WTC11 (cell line): ENCODE data around the gene PIGR.

Source experiments
- ARID4B ChIP-seq: sonication (generic); formaldehyde crosslinking; IDR thresholded peaks from 2 replicates; pipeline ENCODE4 v1.8.0; 2023; ENCODE audit warnings: missing genetic modification reagents, mild to moderate bottlenecking, borderline replicate concordance
- ATF6 ChIP-seq: sonication (generic); formaldehyde crosslinking; IDR thresholded peaks from 2 replicates; pipeline ENCODE4 v1.8.1; 2023; ENCODE audit warnings: mild to moderate bottlenecking, missing genetic modification reagents
- CTCF ChIP-seq: fragments of 200-600 bp; IDR thresholded peaks from 2 replicates; pipeline ENCODE4 v1.8.0; 2022; ENCODE audit warnings: antibody characterized with exemption
- E2F5 ChIP-seq: sonication (generic); formaldehyde crosslinking; IDR thresholded peaks from 2 replicates; pipeline ENCODE4 v1.8.1; 2022; ENCODE audit warnings: mild to moderate bottlenecking, moderate library complexity, missing genetic modification reagents
- ELF4 ChIP-seq: sonication (generic); formaldehyde crosslinking; IDR thresholded peaks from 2 replicates; pipeline ENCODE4 v1.8.1; 2022; ENCODE audit warnings: low read depth, mild to moderate bottlenecking, moderate library complexity, missing genetic modification reagents
- MAX ChIP-seq: sonication (generic); formaldehyde crosslinking; IDR thresholded peaks from 2 replicates; pipeline ENCODE4 v1.8.0; 2022; ENCODE audit warnings: mild to moderate bottlenecking, missing genetic modification reagents
- NR3C1 ChIP-seq: sonication (generic); formaldehyde crosslinking; conservative IDR thresholded peaks from 2 replicates; pipeline ENCODE4 v1.8.1; 2023; ENCODE audit warnings: low read depth, mild to moderate bottlenecking, missing genetic modification reagents
- SMAD4 ChIP-seq: sonication (generic); formaldehyde crosslinking; IDR thresholded peaks from 2 replicates; pipeline ENCODE4 v1.8.0; 2022; ENCODE audit warnings: mild to moderate bottlenecking, missing genetic modification reagents
- ZBTB21 ChIP-seq: sonication (generic); formaldehyde crosslinking; IDR thresholded peaks from 2 replicates; pipeline ENCODE4 v1.8.1; 2023; ENCODE audit warnings: mild to moderate bottlenecking, missing genetic modification reagents, borderline replicate concordance
- ZNF138 ChIP-seq: sonication (generic); formaldehyde crosslinking; conservative IDR thresholded peaks from 2 replicates; pipeline ENCODE4 v1.8.1; 2022; ENCODE audit warnings: mild to moderate bottlenecking, moderate library complexity, missing genetic modification reagents
- ZNF423 ChIP-seq: fragments of 250-450 bp; sonication (Bioruptor Pico); IDR thresholded peaks from 2 replicates; pipeline ENCODE4 v2.1.2; 2022; ENCODE audit warnings: mild to moderate bottlenecking, moderate library complexity
- ZSCAN18 ChIP-seq: fragments of 250-450 bp; sonication (Bioruptor Pico); IDR thresholded peaks from 2 replicates; pipeline ENCODE4 v2.1.2; 2022; ENCODE audit warnings: mild to moderate bottlenecking, moderate library complexity

GRCh38 chr1:206929524-206929923, 16.7 kb downstream of the PIGR start:
- TF ChIP-seq MAX (CRISPR knock-in tag) (no peak), CTCF (no peak), E2F5 (CRISPR knock-in tag) (no peak), ATF6 (CRISPR knock-in tag) (no peak), ELF4 (CRISPR knock-in tag) (no peak), ZNF423 (CRISPR knock-in tag) (no peak), ZSCAN18 (no peak), NR3C1 (CRISPR knock-in tag) (no peak), ZBTB21 (CRISPR knock-in tag) (no peak), SMAD4 (CRISPR knock-in tag) (no peak), ARID4B (CRISPR knock-in tag) (no peak), ZNF138 (no peak)
